Brain microvascular endothelial cell (primary cell): ENCODE measurements around the gene BAZ2A.

Experiments used
- DNase-seq: peaks from one replicate; pipeline ENCODE4 v3.0.0-alpha.2; 2020
- H3K27ac ChIP-seq: fragments of 250-450 bp; sonication (Bioruptor Pico); 2 replicates; pipeline ENCODE4 v1.5.1; 2020; ENCODE audit warnings: mild to moderate bottlenecking, moderate library complexity
- H3K27me3 ChIP-seq: fragments of 250-450 bp; sonication (Bioruptor Pico); replicated peaks from 2 replicates; pipeline ENCODE4 v1.5.1; 2020; ENCODE audit warnings: mild to moderate bottlenecking
- H3K36me3 ChIP-seq: fragments of 250-450 bp; sonication (Bioruptor Pico); replicated peaks from 2 replicates; pipeline ENCODE4 v1.5.1; 2020; ENCODE audit warnings: mild to moderate bottlenecking
- H3K4me3 ChIP-seq: 2 replicates; pipeline ENCODE4 v1.5.1; 2011; ENCODE audit warnings: low read depth, mild to moderate bottlenecking, control low read depth, low read length, moderate library complexity
- in situ Hi-C: cut with HindIII; loops from 2 replicates; pipeline ENCODE4 v1.10.0; 2017; ENCODE audit warnings: low sequenced_read_pairs, low pct_ligation_motif_present
- TF ChIP-seq, protein P1 (sequence below): IDR thresholded peaks from 2 replicates; pipeline ENCODE4 v1.5.1; 2011; ENCODE audit warnings: low read depth, mild to moderate bottlenecking, moderate library complexity, low read length, control low read depth, inconsistent platforms; ENCODE audit errors: missing control alignments

BAZ2A gene

DNA sequence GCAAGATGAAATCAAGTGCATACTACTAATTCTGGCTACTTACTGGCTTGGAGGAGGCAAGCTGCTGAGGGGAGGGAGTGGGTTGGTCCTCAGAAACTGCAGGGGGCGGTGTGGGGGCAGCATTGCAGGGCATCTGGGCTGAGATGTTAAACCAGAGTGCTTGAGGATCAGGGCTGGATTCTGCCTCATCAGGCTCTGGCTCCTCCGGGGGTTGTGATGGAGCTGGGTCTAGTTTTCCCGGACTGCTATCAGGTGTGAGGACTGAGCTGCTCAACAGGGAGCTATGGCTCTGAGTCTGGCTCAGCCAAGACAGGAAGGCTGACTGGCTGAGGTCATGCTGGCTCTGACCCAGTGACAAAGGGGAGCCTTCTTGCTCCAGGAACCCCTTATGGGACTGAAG is 28.6 kb downstream of the BAZ2A start:
- Histone ChIP-seq H3K27ac (no peak overlapping the region), H3K27me3 (no peaks in the 10 kb centered on the region), H3K36me3 (peaks cover 98% of the 10 kb centered on the region), H3K4me3 (no peak overlapping the region)
- TF ChIP-seq, protein P1, sequence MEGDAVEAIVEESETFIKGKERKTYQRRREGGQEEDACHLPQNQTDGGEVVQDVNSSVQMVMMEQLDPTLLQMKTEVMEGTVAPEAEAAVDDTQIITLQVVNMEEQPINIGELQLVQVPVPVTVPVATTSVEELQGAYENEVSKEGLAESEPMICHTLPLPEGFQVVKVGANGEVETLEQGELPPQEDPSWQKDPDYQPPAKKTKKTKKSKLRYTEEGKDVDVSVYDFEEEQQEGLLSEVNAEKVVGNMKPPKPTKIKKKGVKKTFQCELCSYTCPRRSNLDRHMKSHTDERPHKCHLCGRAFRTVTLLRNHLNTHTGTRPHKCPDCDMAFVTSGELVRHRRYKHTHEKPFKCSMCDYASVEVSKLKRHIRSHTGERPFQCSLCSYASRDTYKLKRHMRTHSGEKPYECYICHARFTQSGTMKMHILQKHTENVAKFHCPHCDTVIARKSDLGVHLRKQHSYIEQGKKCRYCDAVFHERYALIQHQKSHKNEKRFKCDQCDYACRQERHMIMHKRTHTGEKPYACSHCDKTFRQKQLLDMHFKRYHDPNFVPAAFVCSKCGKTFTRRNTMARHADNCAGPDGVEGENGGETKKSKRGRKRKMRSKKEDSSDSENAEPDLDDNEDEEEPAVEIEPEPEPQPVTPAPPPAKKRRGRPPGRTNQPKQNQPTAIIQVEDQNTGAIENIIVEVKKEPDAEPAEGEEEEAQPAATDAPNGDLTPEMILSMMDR: peak; percentile 54
- in situ Hi-C loops: loop anchor here (25.0 kb wide), 1 partner anchor 89 kb away; the partner anchor contains the start of gene RBMS2
- peak; percentile 10 for DNase-seq

DNA sequence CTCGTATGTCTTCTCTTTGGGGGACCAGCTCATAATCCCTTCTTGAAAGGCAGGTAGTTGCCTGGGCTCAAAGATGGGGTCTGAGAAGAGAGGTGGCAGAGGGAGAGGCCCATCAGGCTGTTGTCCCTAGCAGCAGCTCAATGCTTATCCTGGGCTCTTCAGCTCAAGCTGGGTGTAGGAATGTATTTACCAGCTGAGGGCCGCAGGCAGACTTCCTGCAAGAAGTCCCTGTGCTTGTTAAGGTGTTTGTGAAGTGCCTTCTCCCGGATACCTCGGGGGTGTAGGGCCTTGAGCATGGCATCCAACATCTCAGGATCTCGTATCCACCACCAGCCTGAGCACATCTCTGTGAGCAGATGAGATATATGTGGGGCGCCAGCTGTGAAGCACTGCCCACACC is 29.4 kb downstream of the BAZ2A start:
- no peak for DNase-seq
- TF ChIP-seq, protein P1: no peak
- no peak overlapping the region for H3K27ac ChIP-seq

DNA sequence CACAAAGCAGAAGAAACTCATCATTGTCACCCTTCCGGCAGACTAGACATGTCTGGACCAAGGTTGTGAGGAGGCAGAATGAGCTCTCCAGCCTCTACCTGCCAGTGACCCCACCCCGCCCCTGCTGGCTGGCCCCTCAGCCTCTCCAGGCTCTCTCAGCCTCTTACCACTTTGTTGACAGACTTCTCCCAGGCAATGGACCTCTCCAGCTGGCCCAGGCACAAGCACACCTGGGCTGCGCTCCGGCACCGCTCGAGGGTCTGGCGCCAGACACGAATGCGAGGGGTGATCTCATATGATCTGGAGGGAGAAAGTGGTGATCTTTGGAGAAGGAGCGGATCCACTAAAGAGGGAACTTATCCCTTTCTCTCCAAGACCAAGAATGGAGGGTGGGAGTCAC is 30.3 kb downstream of the BAZ2A start:
- TF ChIP-seq, protein P1: no peak

More for the DNA sequence above, 29.4 kb downstream of the BAZ2A start:
- H3K27me3 ChIP-seq: no peaks in the 10 kb centered on the region
- H3K4me3 ChIP-seq: no peak overlapping the region
- in situ Hi-C loops: loop anchor here (25.0 kb wide), 1 partner anchor 88 kb away; the partner anchor contains the start of gene RBMS2
- H3K36me3 ChIP-seq: peaks cover 96% of the 10 kb centered on the region

DNA sequence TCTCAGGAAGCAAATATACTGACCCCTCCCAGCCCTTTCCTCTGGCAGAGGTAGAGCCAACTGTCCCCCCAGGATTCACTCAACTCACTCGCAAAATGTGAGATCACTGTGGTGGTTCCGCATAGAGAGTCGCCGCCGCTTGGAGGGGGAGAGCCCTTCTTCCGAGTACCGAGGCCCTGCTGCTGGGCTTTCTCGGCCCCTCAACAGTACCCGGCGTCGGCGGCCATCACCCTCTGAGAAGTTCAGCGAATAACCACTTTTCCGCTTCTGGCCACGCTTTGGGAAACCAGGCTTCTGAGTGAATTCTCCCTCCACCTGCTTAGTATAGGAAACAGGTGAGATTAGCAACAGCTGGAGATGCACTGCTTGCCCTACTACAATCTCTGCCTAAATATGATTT is 31.1 kb downstream of the BAZ2A start:
- in situ Hi-C loops: no loop called here
- no peak for DNase-seq
- TF ChIP-seq, protein P1: no peak
- Histone ChIP-seq H3K4me3 (no peak overlapping the region), H3K27me3 (no peaks in the 10 kb centered on the region), H3K27ac (no peak overlapping the region), H3K36me3 (peaks cover 85% of the 10 kb centered on the region)

More for the DNA sequence above, 30.3 kb downstream of the BAZ2A start:
- DNase-seq: no peak
- Histone ChIP-seq H3K27me3 (no peaks in the 10 kb centered on the region), H3K27ac (no peak overlapping the region), H3K4me3 (no peak overlapping the region), H3K36me3 (peaks cover 92% of the 10 kb centered on the region)
- in situ Hi-C loops: loop anchor here (25.0 kb wide), 1 partner anchor 87 kb away; the partner anchor contains the start of gene RBMS2

DNA sequence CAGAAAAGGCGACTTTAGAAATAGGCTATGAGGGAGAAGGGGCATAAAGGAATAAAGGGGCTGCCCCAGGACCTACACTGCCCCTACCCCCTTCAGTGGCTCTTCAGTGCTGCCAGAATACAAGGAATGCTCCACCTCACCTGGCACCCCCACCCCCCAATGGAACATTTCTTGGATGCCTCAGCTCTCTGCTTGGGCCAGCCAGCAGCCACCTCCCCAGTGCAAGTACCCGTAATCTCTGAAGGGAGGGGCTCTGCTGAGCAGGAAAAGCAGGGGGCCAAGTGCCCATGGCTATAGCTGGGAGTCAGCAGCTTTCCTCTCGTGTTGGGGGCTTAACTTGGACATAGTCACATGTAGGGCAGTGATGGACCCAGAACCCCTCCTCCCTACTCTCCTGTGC is 33.3 kb downstream of the BAZ2A start:
- no peak for DNase-seq
- in situ Hi-C loops: no loop called here
- H3K36me3 ChIP-seq: peaks cover 67% of the 10 kb centered on the region
- H3K4me3 ChIP-seq: no peak overlapping the region
- no peaks in the 10 kb centered on the region for H3K27me3 ChIP-seq
- TF ChIP-seq, protein P1: no peak
- H3K27ac ChIP-seq: no peak overlapping the region
